Activated naive CD8-positive, alpha-beta T cell treated with anti-CD3 and anti-CD28 coated beads, Interleukin-2, amount 10 ng/mL, durations not matched to agents 7 days and 5 days (primary cell): Measurements from ENCODE around the gene PLD6. TPM values are rescaled to one million over a fixed set of nuclear protein-coding genes. Genes with fewer than 3 reads are reported as not detected.
A peak's percentile ranks its signal among the peaks of the same experiment; 100 is the strongest.
"Not testable (repeated sequence)": the region's sequence is repeated elsewhere in the genome, so short reads cannot be mapped to it uniquely, and the experiment has no call there.

Experiments
- ATAC-seq: fragments of 150-1000 bp; cut with Tn5 transposase; one replicate; pipeline ENCODE4 v1.10.0; 2021; ENCODE audit warnings: low read depth, moderate library complexity
- POLR2A ChIA-PET: fragments of 350-600 bp; sonication (Branson Sonifier 250); formaldehyde crosslinking; loops from one replicate; lab custom pipeline; 2021; ENCODE audit warnings: antibody characterized with exemption; lab: Charles Lee
- DNase-seq: peaks from one replicate; pipeline ENCODE4 v3.0.0; 2021
- H3K27ac Mint-ChIP-seq: one replicate; pipeline ENCODE4 v1.8.0; 2022; ENCODE audit warnings: mild to moderate bottlenecking, mixed read lengths
- H3K27me3 Mint-ChIP-seq: one replicate; pipeline ENCODE4 v1.8.0; 2022; ENCODE audit warnings: mild to moderate bottlenecking, moderate library complexity, mixed read lengths
- H3K36me3 Mint-ChIP-seq: one replicate; pipeline ENCODE4 v1.8.0; 2021; ENCODE audit warnings: mild to moderate bottlenecking, mixed read lengths
- H3K4me1 Mint-ChIP-seq: one replicate; pipeline ENCODE4 v1.8.0; 2021; ENCODE audit warnings: mixed read lengths
- H3K4me3 Mint-ChIP-seq: one replicate; pipeline ENCODE4 v1.8.0; 2022; ENCODE audit warnings: mild to moderate bottlenecking, moderate library complexity, mixed read lengths
- H3K9me3 Mint-ChIP-seq: one replicate; pipeline ENCODE4 v1.8.0; 2021; ENCODE audit warnings: mixed read lengths
- total RNA-seq, 2 experiments: library from RNA; stranded (reverse); gene quantifications; one replicate each; pipeline ENCODE4 v1.2.3, GENCODE V29; 2021

PLD6 gene
- total RNA-seq, 2 experiments from 2014 or later = 5.5 to 6.3 TPM

GRCh38 chr17:17186051-17186450, 20.1 kb downstream of the PLD6 start:
- DNase-seq (no peak), ATAC-seq (no peak)
- H3K36me3 Mint-ChIP-seq = peaks cover 22% of the 10 kb centered on the region
- no peaks in the 10 kb centered on the region for H3K9me3 Mint-ChIP-seq
- H3K4me1 Mint-ChIP-seq = peaks cover 42% of the 10 kb centered on the region
- peak overlapping the region; percentile 78 for H3K27ac Mint-ChIP-seq
- H3K27me3 Mint-ChIP-seq = no peaks in the 10 kb centered on the region
- POLR2A ChIA-PET = no interaction called here
- H3K4me3 Mint-ChIP-seq = no peak overlapping the region

GRCh38 chr17:17184985-17185757, 21.0 kb downstream of the PLD6 start:
- not testable (repeated sequence) for DNase-seq, ATAC-seq, H3K9me3 Mint-ChIP-seq, H3K27me3 Mint-ChIP-seq
- peaks cover 28% of the 10 kb centered on the region for H3K36me3 Mint-ChIP-seq
- POLR2A ChIA-PET = interaction anchor here (1.0 kb wide), 1 partner anchor 21 kb away, joined by 3 read pairs; the partner anchor contains the start of gene PLD6
- peak overlapping the region; percentile 78 for H3K27ac Mint-ChIP-seq
- H3K4me3 Mint-ChIP-seq = peak overlapping the region; percentile 47
- H3K4me1 Mint-ChIP-seq = peaks cover 49% of the 10 kb centered on the region

DNA sequence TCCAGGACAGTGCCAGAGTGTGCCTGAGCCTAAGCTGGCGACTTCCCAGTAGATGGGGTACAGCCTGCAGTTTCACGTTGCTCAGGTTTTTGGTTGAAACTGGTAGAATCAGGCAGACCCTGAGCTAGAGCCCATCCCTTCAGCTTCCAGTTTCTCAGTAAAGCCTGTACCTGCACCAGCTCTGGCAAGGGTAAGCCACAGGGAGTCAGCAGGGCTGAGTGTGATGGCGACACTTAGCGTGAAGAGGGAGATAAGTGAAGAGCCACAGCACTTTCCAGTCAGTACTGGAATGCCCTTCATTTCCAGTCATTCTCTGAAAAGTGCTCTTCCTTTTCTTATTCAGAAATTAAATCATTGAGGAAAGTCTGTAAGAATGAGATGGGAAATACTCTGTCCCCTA, 22.4 kb downstream of the PLD6 start:
- ATAC-seq (no peak), DNase-seq (no peak)
- no peaks in the 10 kb centered on the region for H3K27me3 Mint-ChIP-seq
- POLR2A ChIA-PET = interaction anchor here (0.9 to 1.0 kb wide), 2 partner anchors 22 to 53 kb away, joined by 3 to 5 read pairs; partner anchors contain the start of genes FLCN and PLD6
- no peaks in the 10 kb centered on the region for H3K9me3 Mint-ChIP-seq
- H3K27ac Mint-ChIP-seq = no peak overlapping the region
- H3K4me3 Mint-ChIP-seq = no peak overlapping the region
- H3K36me3 Mint-ChIP-seq = peaks cover 32% of the 10 kb centered on the region
- H3K4me1 Mint-ChIP-seq = peaks cover 57% of the 10 kb centered on the region

- POLR2A ChIA-PET = interaction anchor here (0.6 to 1.0 kb wide), 4 partner anchors 54 to 118 kb away, joined by 4 read pairs; partner anchors contain the start of genes COPS3 and FLCN
- no peaks in the 10 kb centered on the region for H3K27me3 Mint-ChIP-seq
- H3K36me3 Mint-ChIP-seq = peaks cover 38% of the 10 kb centered on the region
- peak overlapping the region; percentile 90 for H3K27ac Mint-ChIP-seq
- peak overlapping the region; percentile 72 for H3K4me3 Mint-ChIP-seq
- DNase-seq (no peak), ATAC-seq (no peak)
- H3K4me1 Mint-ChIP-seq = peaks cover 64% of the 10 kb centered on the region
- H3K9me3 Mint-ChIP-seq = no peaks in the 10 kb centered on the region
Observed at GRCh38 chr17:17182598-17183136, 23.5 kb downstream of the PLD6 start.

- Mint-ChIP-seq H3K36me3 (peaks cover 44% of the 10 kb centered on the region), H3K4me1 (peaks cover 71% of the 10 kb centered on the region), H3K27ac (peak overlapping the region; percentile 90), H3K4me3 (peak overlapping the region; percentile 72), H3K9me3 (no peaks in the 10 kb centered on the region), H3K27me3 (no peaks in the 10 kb centered on the region)
- POLR2A ChIA-PET = interaction anchor here (0.6 to 1.0 kb wide), 4 partner anchors 55 to 118 kb away, joined by 4 read pairs; partner anchors contain the start of genes COPS3 and FLCN
- ATAC-seq (peak; percentile 63), DNase-seq (peak; percentile 45)
Observed at GRCh38 chr17:17181666-17182597, 24.2 kb downstream of the PLD6 start.

DNA sequence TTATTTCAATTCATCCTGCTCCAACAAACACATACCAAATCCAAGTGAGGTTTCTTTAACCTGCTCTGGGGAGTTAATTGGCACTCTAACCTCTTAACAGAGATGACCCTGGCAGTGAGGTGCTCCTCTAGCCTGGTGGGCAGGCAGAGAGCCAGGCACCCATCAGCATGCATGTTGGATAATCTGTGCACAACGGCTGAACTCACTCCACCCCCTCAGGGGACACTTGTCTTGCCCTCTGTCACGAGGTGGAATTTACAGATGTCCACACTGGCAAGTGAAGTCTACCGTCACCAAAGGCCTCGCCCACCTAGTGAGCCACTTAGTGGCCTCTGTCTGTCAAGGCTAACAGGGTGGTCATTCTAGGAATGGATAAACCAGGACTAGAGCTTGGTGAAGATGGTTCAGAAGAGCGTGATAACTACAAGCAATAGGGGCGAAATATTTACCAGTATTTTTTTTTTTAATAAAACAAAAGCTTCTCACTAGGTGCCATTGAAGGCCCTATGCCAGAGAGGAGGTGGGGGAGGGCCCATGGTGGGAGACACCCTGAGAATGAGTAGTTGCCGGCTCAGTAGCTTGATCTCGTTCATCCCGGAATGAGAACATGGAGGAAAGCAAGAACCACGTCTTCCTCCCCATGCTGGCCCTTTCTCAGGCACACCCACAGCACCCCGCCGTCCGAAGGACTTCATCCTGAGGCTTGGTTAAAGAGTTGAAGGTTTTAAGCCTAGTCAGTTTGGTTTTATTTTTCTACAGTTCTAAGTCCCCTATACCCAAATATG, 25.2 kb downstream of the PLD6 start:
- ATAC-seq = no peak
- Mint-ChIP-seq H3K9me3 (no peaks in the 10 kb centered on the region), H3K27ac (peak overlapping the region; percentile 95), H3K4me1 (peaks cover 70% of the 10 kb centered on the region), H3K4me3 (peak overlapping the region; percentile 79), H3K36me3 (peaks cover 46% of the 10 kb centered on the region), H3K27me3 (no peaks in the 10 kb centered on the region)
- POLR2A ChIA-PET = interaction anchor here (1.1 to 1.4 kb wide), 2 partner anchors 10 to 24 kb away, joined by 3 to 10 read pairs; partner anchors contain the start of gene PLD6
- no peak for DNase-seq

GRCh38 chr17:17180141-17180603, 26.0 kb downstream of the PLD6 start:
- ATAC-seq (peak; percentile 24), DNase-seq (peak; percentile 50)
- Mint-ChIP-seq H3K27me3 (no peaks in the 10 kb centered on the region), H3K36me3 (peaks cover 39% of the 10 kb centered on the region), H3K4me1 (peaks cover 66% of the 10 kb centered on the region), H3K9me3 (no peaks in the 10 kb centered on the region), H3K27ac (peak overlapping the region; percentile 95), H3K4me3 (peak overlapping the region; percentile 79)
- POLR2A ChIA-PET = interaction anchor here (0.7 to 1.4 kb wide), 4 partner anchors 11 to 800 kb away, joined by 3 to 10 read pairs (median 6); partner anchors contain the start of genes FLCN, PLD6 and UBB

GRCh38 chr17:17179371-17179827, 26.7 kb downstream of the PLD6 start:
- Mint-ChIP-seq H3K4me1 (peaks cover 58% of the 10 kb centered on the region), H3K4me3 (peak overlapping the region; percentile 79), H3K9me3 (no peaks in the 10 kb centered on the region), H3K27ac (peak overlapping the region; percentile 95), H3K27me3 (no peaks in the 10 kb centered on the region), H3K36me3 (peaks cover 31% of the 10 kb centered on the region)
- DNase-seq (peak; percentile 60), ATAC-seq (peak; percentile 76)
- POLR2A ChIA-PET = interaction anchor here (0.6 to 1.4 kb wide), 7 partner anchors 21 to 799 kb away, joined by 3 to 10 read pairs (median 3); partner anchors contain the start of genes FLCN, PLD6 and UBB

DNA sequence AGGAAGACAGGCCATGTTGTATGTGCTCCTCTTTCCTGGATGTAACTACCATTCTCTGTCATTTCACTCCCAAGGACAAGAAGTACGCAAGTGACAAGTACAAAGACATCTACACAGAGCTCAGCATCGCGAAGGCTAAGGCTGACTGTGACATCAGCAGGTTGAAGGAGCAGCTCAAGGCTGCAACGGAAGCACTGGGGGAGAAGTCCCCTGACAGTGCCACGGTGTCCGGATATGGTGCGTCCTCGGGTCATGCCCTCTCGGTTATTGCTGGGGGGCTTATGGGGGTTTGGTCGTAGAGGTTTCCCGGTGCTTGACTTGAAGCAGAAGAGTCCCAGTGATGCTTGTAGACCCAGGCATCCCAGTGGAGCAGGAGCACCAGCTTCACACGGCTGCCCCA, 29.0 kb downstream of the PLD6 start:
- H3K4me3 Mint-ChIP-seq = peak overlapping the region; percentile 44
- ATAC-seq = no peak
- peaks cover 55% of the 10 kb centered on the region for H3K4me1 Mint-ChIP-seq
- POLR2A ChIA-PET = interaction anchor here (0.7 to 1.3 kb wide), 5 partner anchors 16 to 128 kb away, joined by 3 to 5 read pairs (median 4); partner anchors contain the start of gene FLCN
- H3K27ac Mint-ChIP-seq = peak overlapping the region; percentile 77
- peaks cover 32% of the 10 kb centered on the region for H3K36me3 Mint-ChIP-seq
- no peak for DNase-seq
- no peaks in the 10 kb centered on the region for H3K9me3 Mint-ChIP-seq
- no peaks in the 10 kb centered on the region for H3K27me3 Mint-ChIP-seq

DNA sequence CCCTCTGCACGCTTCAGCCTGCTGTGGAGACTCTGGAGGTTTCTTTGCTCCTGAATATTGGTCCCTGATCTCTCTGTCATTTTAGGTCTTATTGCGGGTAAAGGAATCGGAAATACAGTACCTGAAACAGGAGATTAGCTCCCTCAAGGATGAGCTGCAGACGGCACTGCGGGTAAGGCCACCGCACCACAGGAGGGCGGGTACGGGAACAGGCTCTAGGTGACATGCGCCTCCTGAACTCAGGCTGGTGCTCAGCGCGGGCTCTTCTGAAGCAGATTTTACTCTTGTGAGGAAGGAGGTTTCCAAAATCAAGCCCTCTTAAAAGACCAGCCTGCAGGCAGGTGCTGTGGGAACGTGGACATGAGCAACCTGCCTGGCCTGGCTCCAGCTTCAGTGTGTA, 29.8 kb downstream of the PLD6 start:
- H3K27ac Mint-ChIP-seq = peak overlapping the region; percentile 79
- no peaks in the 10 kb centered on the region for H3K9me3 Mint-ChIP-seq
- ATAC-seq (no peak), DNase-seq (no peak)
- peaks cover 46% of the 10 kb centered on the region for H3K4me1 Mint-ChIP-seq
- H3K27me3 Mint-ChIP-seq = no peaks in the 10 kb centered on the region
- POLR2A ChIA-PET = interaction anchor here (1.1 kb wide), 1 partner anchor 61 kb away, joined by 4 read pairs; the partner anchor contains the start of gene FLCN
- H3K4me3 Mint-ChIP-seq = peak overlapping the region; percentile 48
- H3K36me3 Mint-ChIP-seq = peaks cover 33% of the 10 kb centered on the region

GRCh38 chr17:17175917-17176316, 30.2 kb downstream of the PLD6 start:
- H3K9me3 Mint-ChIP-seq = no peaks in the 10 kb centered on the region
- DNase-seq (no peak), ATAC-seq (peak; percentile 3)
- POLR2A ChIA-PET = interaction anchor here (1.1 kb wide), 1 partner anchor 62 kb away, joined by 4 read pairs; the partner anchor contains the start of gene FLCN
- peak overlapping the region; percentile 79 for H3K27ac Mint-ChIP-seq
- H3K27me3 Mint-ChIP-seq = no peaks in the 10 kb centered on the region
- peaks cover 33% of the 10 kb centered on the region for H3K36me3 Mint-ChIP-seq
- peak overlapping the region; percentile 48 for H3K4me3 Mint-ChIP-seq
- peaks cover 45% of the 10 kb centered on the region for H3K4me1 Mint-ChIP-seq
